Activated naive CD8-positive, alpha-beta T cell treated with anti-CD3 and anti-CD28 coated beads, Interleukin-2, amount 50 U/mL, for 16 hours (primary cell): ENCODE results near the gene MYO9B.
"Not testable (repeated sequence)": the region's sequence is repeated elsewhere in the genome, so short reads cannot be mapped to it uniquely, and the experiment has no call there.

ENCODE experiments used
- DNase-seq: peaks from one replicate; pipeline ENCODE4 v3.0.0-alpha.2; 2020; ENCODE audit warnings: low read depth, low spot score

Gene MYO9B

GRCh38 chr19:17145546-17146497, 70.2 kb downstream of the MYO9B start:
- no peak for DNase-seq

GRCh38 chr19:17148130-17148529, 72.6 kb downstream of the MYO9B start:
- DNase-seq, result no peak

- DNase-seq, result no peak
These were observed 74.0 kb downstream of the MYO9B start for GRCh38 chr19:17149393-17150135.

GRCh38 chr19:17153996-17154395, 78.4 kb downstream of the MYO9B start:
- DNase-seq, result no peak

- no peak for DNase-seq
These were observed 79.7 kb downstream of the MYO9B start for GRCh38 chr19:17155251-17155650.

GRCh38 chr19:17156296-17156946, 80.8 kb downstream of the MYO9B start:
- DNase-seq, result no peak

- DNase-seq, result no peak
These were observed 81.3 kb downstream of the MYO9B start for GRCh38 chr19:17156947-17157302.

GRCh38 chr19:17158584-17158983, 83.0 kb downstream of the MYO9B start:
- no peak for DNase-seq

- no peak for DNase-seq
These were observed 84.2 kb downstream of the MYO9B start for GRCh38 chr19:17159466-17160393.

GRCh38 chr19:17160908-17161307, 85.3 kb downstream of the MYO9B start:
- DNase-seq, result no peak

- not testable (repeated sequence) for DNase-seq
These were observed 86.6 kb downstream of the MYO9B start for GRCh38 chr19:17162131-17162530.

- no peak for DNase-seq
These were observed 87.0 kb downstream of the MYO9B start for GRCh38 chr19:17162580-17162979.

- no peak for DNase-seq
These were observed 88.1 kb downstream of the MYO9B start for GRCh38 chr19:17163652-17164051.

- DNase-seq, result no peak
These were observed 89.1 kb downstream of the MYO9B start for GRCh38 chr19:17164639-17165038.

- DNase-seq, result no peak
These were observed 90.1 kb downstream of the MYO9B start for GRCh38 chr19:17165715-17166114.

- DNase-seq, result no peak
These were observed 95.1 kb downstream of the MYO9B start for GRCh38 chr19:17170538-17171297.

- no peak for DNase-seq
These were observed 96.3 kb downstream of the MYO9B start for GRCh38 chr19:17171874-17172273.

- DNase-seq, result no peak
These were observed 97.2 kb downstream of the MYO9B start for GRCh38 chr19:17172624-17173345.

- no peak for DNase-seq
These were observed 102.7 kb downstream of the MYO9B start for GRCh38 chr19:17178291-17178690.
